Activated naive CD4-positive, alpha-beta T cell treated with anti-CD3 and anti-CD28 coated beads for 36 hours (primary cell): Measurements from ENCODE around the gene RPL19. TPM values are rescaled to one million over a fixed set of nuclear protein-coding genes. Genes with fewer than 3 reads are reported as not detected.

Source experiments
- CTCF ChIA-PET: fragments of 350-600 bp; sonication (Branson Sonifier 250); formaldehyde crosslinking; loops from one replicate; lab custom pipeline; 2021; ENCODE audit warnings: antibody characterized with exemption; lab: Charles Lee
- DNase-seq: peaks from one replicate; pipeline ENCODE4 v3.0.0-alpha.2; 2020
- H3K27ac Mint-ChIP-seq: one replicate; pipeline ENCODE4 v1.8.0; 2021; ENCODE audit warnings: mild to moderate bottlenecking, mixed read lengths
- H3K27me3 Mint-ChIP-seq: one replicate; pipeline ENCODE4 v1.8.0; 2021; ENCODE audit warnings: low read depth, mixed read lengths
- H3K36me3 Mint-ChIP-seq: one replicate; pipeline ENCODE4 v1.8.0; 2021; ENCODE audit warnings: low read depth, mixed read lengths
- H3K4me1 Mint-ChIP-seq: one replicate; pipeline ENCODE4 v1.8.0; 2021; ENCODE audit warnings: low read depth, mixed read lengths
- H3K4me3 Mint-ChIP-seq: one replicate; pipeline ENCODE4 v1.8.0; 2021; ENCODE audit warnings: mild to moderate bottlenecking, moderate library complexity, mixed read lengths
- H3K9me3 Mint-ChIP-seq: one replicate; pipeline ENCODE4 v1.8.0; 2021; ENCODE audit warnings: mixed read lengths
- intact Hi-C: fragments of 100-400 bp; cut with micrococcal nuclease; formaldehyde crosslinking; loops from one replicate; pipeline ENCODE4 v1.15.1; 2023
- total RNA-seq, 2 experiments: library from RNA; stranded (reverse); gene quantifications; one replicate each; pipeline ENCODE4 v1.2.3, GENCODE V29; 2021

Gene RPL19
- total RNA-seq, 2 experiments from 2014 or later: 3,280 to 3,392 TPM

DNA sequence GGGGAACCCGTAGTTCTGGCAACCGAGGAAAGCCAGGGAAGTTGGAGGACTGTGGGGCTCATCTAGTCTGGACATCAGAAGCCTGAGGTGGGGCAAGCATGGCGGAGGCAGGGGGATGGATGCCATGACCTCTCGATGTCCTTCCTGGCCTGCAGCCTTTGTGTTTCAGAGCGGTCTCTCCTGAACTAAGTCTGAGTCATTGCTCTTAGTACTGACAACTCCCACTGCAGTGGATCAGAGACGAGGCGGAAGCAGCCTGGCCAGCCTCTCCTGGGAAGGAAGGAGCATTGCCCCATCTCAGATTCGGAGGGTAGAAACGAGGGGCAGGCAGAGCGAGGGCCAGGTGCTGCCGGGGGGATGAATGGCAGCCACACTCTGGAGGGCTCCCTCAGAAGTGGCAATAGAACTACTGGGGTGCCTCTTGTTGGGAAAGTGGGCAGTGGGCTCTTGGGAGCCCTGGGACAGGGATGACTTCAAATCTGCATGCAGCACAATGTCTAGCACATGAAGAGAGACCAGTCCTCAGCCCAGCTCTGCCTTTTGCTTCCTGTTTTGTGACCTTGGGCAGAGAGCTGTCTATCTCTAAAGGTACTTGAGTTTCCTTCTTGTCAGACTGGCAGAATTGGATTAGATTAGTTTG is 29.3 kb downstream of the RPL19 start:
- Mint-ChIP-seq H3K27ac (no peak overlapping the region), H3K36me3 (no peaks in the 10 kb centered on the region), H3K4me3 (no peak overlapping the region), H3K27me3 (peaks cover 23% of the 10 kb centered on the region), H3K4me1 (peaks cover 14% of the 10 kb centered on the region), H3K9me3 (no peaks in the 10 kb centered on the region)
- intact Hi-C loops: no loop called here
- DNase-seq: no peak
- CTCF ChIA-PET: interaction anchor here (8.4 to 23.8 kb wide), 2 partner anchors 16 to 23 kb away, joined by 123 to 502 read pairs; no protein-coding TSS in a partner anchor

- intact Hi-C loops: no loop called here
- CTCF ChIA-PET: interaction anchor here (1.5 to 23.8 kb wide), 4 partner anchors 9 to 66 kb away, joined by 11 to 502 read pairs (median 68); no protein-coding TSS in a partner anchor
- H3K27me3 Mint-ChIP-seq: peaks cover 21% of the 10 kb centered on the region
- peaks cover 12% of the 10 kb centered on the region for H3K4me1 Mint-ChIP-seq
- no peaks in the 10 kb centered on the region for H3K36me3 Mint-ChIP-seq
- no peak overlapping the region for H3K4me3 Mint-ChIP-seq
- no peaks in the 10 kb centered on the region for H3K9me3 Mint-ChIP-seq
- H3K27ac Mint-ChIP-seq: no peak overlapping the region
- no peak for DNase-seq
Measured at GRCh38 chr17:39230361-39230760, 30.3 kb downstream of the RPL19 start.

DNA sequence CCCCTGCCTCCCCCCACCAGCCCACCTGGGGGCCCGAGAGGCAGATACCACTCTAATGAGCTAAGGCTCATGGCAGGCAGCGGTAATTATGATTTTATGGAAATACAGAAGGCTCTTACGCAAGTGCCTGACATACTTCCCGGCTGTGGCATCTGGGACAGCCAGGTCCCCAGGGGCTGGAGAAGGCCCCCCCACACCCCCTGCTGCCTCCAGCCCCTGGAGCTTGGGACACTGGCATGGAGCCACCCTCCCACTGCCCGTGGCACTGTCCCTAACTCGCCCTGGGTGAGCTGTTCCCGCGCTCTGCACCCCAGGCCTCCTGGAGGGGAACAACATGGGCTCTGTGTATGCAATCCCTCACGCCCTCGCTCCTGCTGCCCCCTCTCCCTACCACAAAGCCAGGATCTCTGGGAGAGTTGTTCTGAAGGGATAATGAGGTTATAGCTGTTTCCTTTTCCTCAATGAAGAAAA is 31.0 kb downstream of the RPL19 start:
- Mint-ChIP-seq H3K27ac (no peak overlapping the region), H3K4me3 (no peak overlapping the region), H3K27me3 (peaks cover 18% of the 10 kb centered on the region), H3K36me3 (no peaks in the 10 kb centered on the region), H3K9me3 (no peaks in the 10 kb centered on the region), H3K4me1 (peaks cover 12% of the 10 kb centered on the region)
- no peak for DNase-seq
- CTCF ChIA-PET: interaction anchor here (0.6 to 23.8 kb wide), 9 partner anchors 8 to 249 kb away, joined by 3 to 502 read pairs (median 11); partner anchors contain the start of gene RPL19
- intact Hi-C loops: no loop called here

GRCh38 chr17:39231591-39232551 is 31.8 kb downstream of the RPL19 start:
- H3K27me3 Mint-ChIP-seq: peaks cover 15% of the 10 kb centered on the region
- H3K36me3 Mint-ChIP-seq: no peaks in the 10 kb centered on the region
- peaks cover 12% of the 10 kb centered on the region for H3K4me1 Mint-ChIP-seq
- H3K9me3 Mint-ChIP-seq: no peaks in the 10 kb centered on the region
- no peak overlapping the region for H3K27ac Mint-ChIP-seq
- peak; percentile 64 for DNase-seq
- CTCF ChIA-PET: interaction anchor here (0.6 to 23.8 kb wide), 14 partner anchors 8 to 833 kb away, joined by 3 to 502 read pairs (median 6); partner anchors contain the start of gene RPL19
- intact Hi-C loops: loop anchor here (1.0 kb wide), 1 partner anchor 25 kb away; no protein-coding TSS in a partner anchor
- peak overlapping the region; percentile 11 for H3K4me3 Mint-ChIP-seq

DNA sequence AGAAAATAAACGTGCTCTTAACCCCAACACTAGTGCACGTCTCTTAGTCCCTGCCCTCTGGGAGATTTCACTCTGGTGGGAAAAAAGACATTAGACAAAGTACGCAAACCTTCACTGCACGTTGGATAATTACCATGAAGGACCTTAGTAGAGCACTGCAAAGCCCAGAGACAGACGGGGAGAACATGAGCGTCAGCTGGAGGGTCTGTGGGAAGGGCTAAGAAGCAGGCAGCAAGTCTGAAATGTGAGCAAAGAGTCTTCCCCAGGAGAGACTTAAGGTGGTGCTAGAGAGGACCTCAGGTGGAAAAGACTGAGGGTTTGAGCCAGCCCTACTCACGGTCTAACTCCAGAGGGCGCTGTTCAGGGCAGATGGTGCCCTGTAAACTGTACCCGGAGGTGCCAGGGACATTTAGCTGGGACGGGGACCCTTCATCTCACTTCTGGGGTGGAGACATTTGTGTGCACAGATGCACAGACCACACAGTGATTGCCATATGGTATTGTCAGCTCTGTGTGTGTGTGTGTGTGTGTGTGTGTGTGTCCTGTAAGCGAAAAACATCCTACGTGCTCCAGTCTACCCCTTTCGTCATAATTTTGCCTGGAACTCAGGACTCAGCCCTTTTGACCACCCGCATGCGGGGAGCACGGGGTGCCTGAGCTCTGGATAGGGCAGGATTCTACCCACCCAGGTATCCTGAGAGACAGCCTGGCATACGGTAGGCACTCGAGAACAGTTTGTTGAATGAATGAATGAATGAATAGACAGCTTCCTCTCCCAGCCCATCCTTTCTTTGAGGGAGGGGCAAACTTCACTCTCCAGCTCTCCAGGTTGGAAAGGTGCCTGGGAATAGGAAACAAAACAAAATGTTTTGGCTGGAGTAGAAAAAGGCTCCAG is 35.7 kb downstream of the RPL19 start:
- no peak overlapping the region for H3K4me3 Mint-ChIP-seq
- H3K36me3 Mint-ChIP-seq: no peaks in the 10 kb centered on the region
- peaks cover 2% of the 10 kb centered on the region for H3K27me3 Mint-ChIP-seq
- H3K9me3 Mint-ChIP-seq: no peaks in the 10 kb centered on the region
- H3K4me1 Mint-ChIP-seq: peaks cover 34% of the 10 kb centered on the region
- CTCF ChIA-PET: interaction anchor here (0.5 to 23.8 kb wide), 25 partner anchors 9 to 1014 kb away, joined by 3 to 502 read pairs (median 5); partner anchors contain the start of genes FBXO47 and STAC2
- no peak overlapping the region for H3K27ac Mint-ChIP-seq
- intact Hi-C loops: loop anchor here (1.0 to 5.0 kb wide), 2 partner anchors 8 to 69 kb away; partner anchors contain the start of gene ARL5C
- peak; percentile 76 for DNase-seq

DNA sequence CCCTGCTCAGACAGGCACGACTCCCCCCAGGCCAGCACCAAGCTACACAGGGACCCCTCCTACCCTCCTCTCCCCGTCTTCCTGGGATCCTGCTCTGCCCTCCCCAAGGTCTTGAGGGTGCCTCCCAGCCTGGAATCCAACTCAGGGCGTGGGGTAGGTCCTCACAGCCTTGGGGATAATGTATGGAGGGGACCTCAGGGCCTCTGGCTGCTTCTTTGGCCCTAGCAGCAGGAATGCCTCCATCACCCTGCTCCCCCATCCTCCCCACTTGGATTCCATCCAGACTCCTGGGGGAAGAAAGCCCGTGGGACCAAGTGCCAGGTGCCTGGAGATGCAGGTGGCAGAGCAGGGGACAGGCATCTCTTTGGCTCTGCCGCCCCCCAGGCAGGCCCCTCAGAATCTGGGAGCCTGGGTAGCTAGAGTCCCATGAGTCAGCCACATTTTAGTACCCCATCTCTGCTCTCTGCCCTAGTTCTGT is 36.4 kb downstream of the RPL19 start:
- no peak overlapping the region for H3K4me3 Mint-ChIP-seq
- no peak overlapping the region for H3K27ac Mint-ChIP-seq
- intact Hi-C loops: loop anchor here (5.0 kb wide), 1 partner anchor 69 kb away; the partner anchor contains the start of gene ARL5C
- H3K4me1 Mint-ChIP-seq: peaks cover 34% of the 10 kb centered on the region
- no peaks in the 10 kb centered on the region for H3K9me3 Mint-ChIP-seq
- no peaks in the 10 kb centered on the region for H3K36me3 Mint-ChIP-seq
- no peak for DNase-seq
- peaks cover 2% of the 10 kb centered on the region for H3K27me3 Mint-ChIP-seq
- CTCF ChIA-PET: interaction anchor here (0.5 to 23.8 kb wide), 23 partner anchors 9 to 1014 kb away, joined by 3 to 502 read pairs (median 5); partner anchors contain the start of genes FBXO47, RPL19 and STAC2

GRCh38 chr17:39236981-39237441 is 36.9 kb downstream of the RPL19 start:
- Mint-ChIP-seq H3K27ac (no peak overlapping the region), H3K36me3 (no peaks in the 10 kb centered on the region), H3K9me3 (no peaks in the 10 kb centered on the region), H3K27me3 (peaks cover under 1% of the 10 kb centered on the region), H3K4me1 (peaks cover 29% of the 10 kb centered on the region), H3K4me3 (no peak overlapping the region)
- intact Hi-C loops: loop anchor here (5.0 kb wide), 1 partner anchor 70 kb away; the partner anchor contains the start of gene ARL5C
- CTCF ChIA-PET: interaction anchor here (1.0 to 23.8 kb wide), 10 partner anchors 8 to 254 kb away, joined by 3 to 502 read pairs (median 6); partner anchors contain the start of genes RPL19 and STAC2
- DNase-seq: no peak

GRCh38 chr17:39237586-39237985 is 37.5 kb downstream of the RPL19 start:
- CTCF ChIA-PET: interaction anchor here (0.7 to 23.8 kb wide), 12 partner anchors 7 to 255 kb away, joined by 3 to 502 read pairs (median 7); partner anchors contain the start of genes ARL5C and RPL19
- no peak for DNase-seq
- no peaks in the 10 kb centered on the region for H3K36me3 Mint-ChIP-seq
- peaks cover 25% of the 10 kb centered on the region for H3K4me1 Mint-ChIP-seq
- intact Hi-C loops: loop anchor here (5.0 kb wide), 1 partner anchor 70 kb away; the partner anchor contains the start of gene ARL5C
- no peaks in the 10 kb centered on the region for H3K27me3 Mint-ChIP-seq
- H3K9me3 Mint-ChIP-seq: no peaks in the 10 kb centered on the region
- no peak overlapping the region for H3K4me3 Mint-ChIP-seq
- H3K27ac Mint-ChIP-seq: no peak overlapping the region

DNA sequence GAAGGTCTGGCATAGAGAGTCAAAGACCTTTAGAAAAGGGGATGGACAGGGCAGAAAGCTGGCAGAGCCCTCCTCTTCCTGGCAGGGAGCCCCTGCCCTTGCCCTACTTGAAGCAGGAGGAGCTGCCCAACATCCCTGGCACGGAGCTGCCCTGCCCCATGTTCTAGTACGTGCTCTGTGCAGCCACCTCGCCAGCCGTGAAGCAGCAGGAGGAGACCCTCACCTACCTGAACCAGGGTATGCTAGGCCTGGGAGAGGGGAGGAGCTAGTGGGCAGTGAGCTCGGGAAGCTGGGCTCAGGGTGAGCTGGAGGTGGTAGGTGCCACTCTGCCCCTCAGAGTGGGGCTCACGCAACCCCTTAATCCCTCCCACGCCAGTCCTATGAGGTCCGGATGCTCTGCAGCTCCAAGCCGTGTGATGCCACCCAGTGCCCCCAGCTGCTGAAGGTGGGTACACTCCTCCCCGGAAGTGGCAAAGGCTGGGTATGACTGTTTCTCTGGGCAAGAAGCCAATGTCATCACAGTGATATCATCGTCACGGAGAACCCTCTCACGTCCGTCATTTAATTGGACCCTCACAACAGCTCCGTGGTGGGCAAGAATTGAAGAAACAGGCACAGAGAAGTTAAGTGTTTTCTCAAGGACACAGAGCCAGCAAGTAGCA is 38.4 kb downstream of the RPL19 start:
- CTCF ChIA-PET: interaction anchor here (0.7 to 23.8 kb wide), 15 partner anchors 7 to 485 kb away, joined by 3 to 502 read pairs (median 5); partner anchors contain the start of genes ARL5C, PGAP3 and RPL19
- intact Hi-C loops: loop anchor here (5.0 kb wide), 1 partner anchor 71 kb away; the partner anchor contains the start of gene ARL5C
- Mint-ChIP-seq H3K4me1 (peaks cover 25% of the 10 kb centered on the region), H3K36me3 (no peaks in the 10 kb centered on the region), H3K27ac (peak overlapping the region; percentile 24), H3K27me3 (no peaks in the 10 kb centered on the region), H3K9me3 (no peaks in the 10 kb centered on the region), H3K4me3 (no peak overlapping the region)
- peak; percentile 83 for DNase-seq

DNA sequence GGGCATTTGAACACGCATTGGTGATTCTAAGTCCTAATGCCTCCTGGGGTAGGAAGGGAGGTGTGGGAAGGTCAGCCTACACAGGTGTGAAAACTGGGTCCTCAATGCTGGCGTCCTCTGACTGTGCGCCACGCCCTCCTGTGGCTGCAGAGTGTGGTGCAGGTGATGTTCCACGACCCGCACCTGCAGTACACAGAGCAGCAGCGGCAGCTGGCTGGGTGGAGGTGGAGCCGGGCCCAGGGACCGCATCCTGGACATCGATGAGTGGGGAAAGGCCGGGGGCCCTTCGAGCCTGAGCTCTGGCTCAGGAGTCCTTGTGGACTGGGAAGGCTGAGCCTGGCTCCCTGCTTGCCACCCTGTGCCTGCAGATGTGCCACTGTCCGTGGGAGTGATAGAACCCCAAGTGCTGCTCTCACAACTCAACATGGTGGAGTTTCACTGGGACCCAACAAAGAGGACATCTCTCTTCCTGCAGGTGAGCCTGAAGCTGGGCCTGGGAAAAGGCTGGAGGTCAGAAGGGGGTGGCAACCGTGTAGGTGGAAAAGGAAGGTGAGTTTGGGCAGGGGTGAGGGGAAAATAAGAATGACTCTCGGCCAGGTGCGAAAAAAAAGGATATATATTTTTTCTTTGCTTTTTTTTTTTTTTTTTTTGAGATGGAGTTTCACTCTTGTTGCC is 39.7 kb downstream of the RPL19 start:
- no peaks in the 10 kb centered on the region for H3K36me3 Mint-ChIP-seq
- no peaks in the 10 kb centered on the region for H3K9me3 Mint-ChIP-seq
- no peak overlapping the region for H3K4me3 Mint-ChIP-seq
- H3K4me1 Mint-ChIP-seq: peaks cover 31% of the 10 kb centered on the region
- no peak overlapping the region for H3K27ac Mint-ChIP-seq
- intact Hi-C loops: loop anchor here (5.0 kb wide), 2 partner anchors 72 to 257 kb away; partner anchors contain the start of gene ARL5C
- H3K27me3 Mint-ChIP-seq: no peaks in the 10 kb centered on the region
- CTCF ChIA-PET: interaction anchor here (0.9 to 23.8 kb wide), 7 partner anchors 9 to 74 kb away, joined by 3 to 502 read pairs (median 5); partner anchors contain the start of gene ARL5C
- peak; percentile 83 for DNase-seq
